Activated CD4-positive, alpha-beta memory T cell treated with anti-CD3 and anti-CD28 coated beads, Interleukin-2, amount 10 ng/mL, durations not matched to agents 7 days and 5 days (primary cell): ENCODE data around the gene SAFB. TPM values are rescaled to one million over a fixed set of nuclear protein-coding genes. Genes with fewer than 3 reads are reported as not detected.

Experiments used
- CTCF ChIA-PET: fragments of 350-600 bp; sonication (Branson Sonifier 250); formaldehyde crosslinking; loops from one replicate; lab custom pipeline; 2021; ENCODE audit warnings: antibody characterized with exemption, inconsistent platforms; lab: Charles Lee
- POLR2A ChIA-PET: fragments of 350-600 bp; sonication (Branson Sonifier 250); formaldehyde crosslinking; loops from one replicate; lab custom pipeline; 2021; ENCODE audit warnings: antibody characterized with exemption; lab: Charles Lee
- DNase-seq: peaks from one replicate; pipeline ENCODE4 v3.0.0-alpha.2; 2020
- H3K27ac Mint-ChIP-seq: one replicate; pipeline ENCODE4 v1.8.0; 2021; ENCODE audit warnings: mild to moderate bottlenecking, mixed read lengths
- H3K27me3 Mint-ChIP-seq: one replicate; pipeline ENCODE4 v1.8.0; 2021; ENCODE audit warnings: mixed read lengths
- H3K36me3 Mint-ChIP-seq: one replicate; pipeline ENCODE4 v1.8.0; 2021; ENCODE audit warnings: low read depth, mixed read lengths
- H3K4me1 Mint-ChIP-seq: one replicate; pipeline ENCODE4 v1.8.0; 2021; ENCODE audit warnings: mixed read lengths
- H3K4me3 Mint-ChIP-seq: one replicate; pipeline ENCODE4 v1.8.0; 2021; ENCODE audit warnings: mild to moderate bottlenecking, mixed read lengths
- H3K9me3 Mint-ChIP-seq: one replicate; pipeline ENCODE4 v1.8.0; 2021; ENCODE audit warnings: mixed read lengths
- total RNA-seq, 2 experiments: library from RNA; stranded (reverse); gene quantifications; one replicate each; pipeline ENCODE4 v1.2.3, GENCODE V29; 2021

SAFB gene
- total RNA-seq, 2 experiments from 2014 or later, result 124 to 126 TPM

DNA sequence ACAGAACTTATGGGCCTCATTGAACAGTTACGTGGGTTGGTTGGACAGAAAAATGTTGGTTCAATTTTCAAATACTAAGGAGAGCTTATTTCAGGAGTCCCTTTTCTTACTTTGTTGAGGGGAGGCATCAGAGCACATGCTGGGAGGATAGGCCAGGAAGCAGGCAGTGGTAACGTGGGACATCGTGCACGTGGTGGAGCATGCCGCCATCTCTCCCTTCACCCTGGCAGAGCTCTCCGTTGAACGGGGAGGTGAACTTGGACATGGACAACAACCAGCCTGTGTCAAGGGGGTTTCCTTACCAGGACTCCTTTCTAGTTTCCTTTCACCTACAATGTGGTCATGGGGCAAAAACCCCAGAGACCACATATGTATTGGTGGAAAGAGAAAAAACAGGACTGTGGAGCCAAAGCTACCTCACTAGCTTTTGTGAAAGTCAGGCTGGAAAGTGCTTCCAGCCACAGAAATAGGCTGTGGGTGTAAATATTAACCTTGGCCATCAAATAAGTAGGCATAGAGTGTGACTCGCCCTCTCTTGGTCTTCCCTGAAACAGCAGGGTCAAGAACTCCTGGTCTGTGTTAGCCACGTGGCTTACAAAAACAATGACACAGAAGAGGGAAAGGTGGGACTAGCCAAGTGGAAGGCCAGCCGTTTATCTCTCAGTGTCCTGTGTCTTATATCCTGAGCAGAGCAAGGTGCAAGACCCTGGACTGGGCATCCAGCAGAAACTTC is 43.1 kb downstream of the SAFB start:
- Mint-ChIP-seq H3K27ac (peak overlapping the region; percentile 32), H3K4me1 (peaks cover 4% of the 10 kb centered on the region), H3K27me3 (no peaks in the 10 kb centered on the region), H3K36me3 (peaks cover 63% of the 10 kb centered on the region), H3K4me3 (no peak overlapping the region), H3K9me3 (no peaks in the 10 kb centered on the region)
- CTCF ChIA-PET, result no interaction called here
- POLR2A ChIA-PET, result interaction anchor here (0.8 kb wide), 1 partner anchor 25 kb away, joined by 3 read pairs; no protein-coding TSS in a partner anchor
- DNase-seq, result no peak

DNA sequence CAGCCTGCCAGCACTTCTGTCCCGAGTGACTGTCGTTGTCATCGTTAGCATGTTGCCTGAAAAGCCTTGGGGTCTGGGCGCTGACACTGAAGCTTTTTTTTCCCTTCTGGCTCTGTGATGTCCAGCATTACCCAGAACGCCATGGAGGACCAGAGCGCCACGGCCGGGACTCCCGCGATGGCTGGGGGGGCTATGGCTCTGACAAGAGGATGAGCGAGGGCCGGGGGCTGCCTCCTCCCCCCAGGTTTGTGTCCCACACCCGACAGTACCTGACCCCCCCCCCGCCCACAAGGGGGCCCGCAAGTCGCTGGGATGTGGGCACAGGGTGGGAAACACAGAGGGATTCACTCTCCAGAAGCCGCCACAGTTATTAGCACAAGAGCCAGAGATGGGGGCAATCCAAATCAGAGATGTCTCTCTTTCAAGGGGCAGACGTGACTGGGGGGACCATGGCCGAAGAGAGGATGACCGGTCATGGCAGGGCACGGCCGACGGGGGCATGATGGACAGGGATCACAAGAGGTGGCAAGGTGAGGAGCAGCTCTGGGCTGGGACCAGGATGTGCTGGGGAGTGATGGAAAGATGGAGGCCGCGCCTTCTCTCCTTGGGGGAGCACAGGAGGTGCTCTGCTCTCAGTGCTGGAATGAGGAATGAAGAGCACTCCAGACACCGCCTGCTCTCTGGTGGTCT is 44.2 kb downstream of the SAFB start:
- Mint-ChIP-seq H3K4me1 (peaks cover 4% of the 10 kb centered on the region), H3K9me3 (no peaks in the 10 kb centered on the region), H3K27me3 (no peaks in the 10 kb centered on the region), H3K36me3 (peaks cover 56% of the 10 kb centered on the region), H3K4me3 (no peak overlapping the region), H3K27ac (no peak overlapping the region)
- CTCF ChIA-PET, result no interaction called here
- POLR2A ChIA-PET, result interaction anchor here (0.8 kb wide), 1 partner anchor 24 kb away, joined by 3 read pairs; no protein-coding TSS in a partner anchor
- no peak for DNase-seq

DNA sequence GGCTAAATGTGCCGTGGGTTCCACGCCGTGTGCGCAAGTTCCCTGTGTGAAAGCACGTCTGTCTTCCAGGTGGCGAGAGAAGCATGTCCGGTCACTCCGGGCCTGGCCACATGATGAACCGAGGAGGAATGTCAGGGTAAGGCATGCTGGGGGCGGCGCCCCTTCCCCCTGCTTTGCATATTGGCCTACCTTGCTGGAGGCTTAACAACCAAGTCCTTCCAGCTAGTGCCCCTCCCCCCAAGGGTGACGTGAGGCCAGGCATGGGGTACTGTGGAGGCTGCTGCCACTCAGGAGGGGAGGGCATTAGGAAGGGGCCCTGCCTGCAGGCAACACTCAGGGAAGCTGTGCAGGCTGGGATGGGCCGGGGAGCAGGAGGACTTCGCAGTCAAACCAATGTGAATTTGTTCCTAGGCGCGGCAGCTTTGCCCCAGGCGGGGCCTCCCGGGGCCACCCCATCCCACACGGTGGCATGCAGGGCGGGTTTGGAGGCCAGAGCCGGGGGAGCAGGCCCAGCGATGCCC is 44.9 kb downstream of the SAFB start:
- DNase-seq, result no peak
- CTCF ChIA-PET, result no interaction called here
- Mint-ChIP-seq H3K9me3 (no peaks in the 10 kb centered on the region), H3K4me3 (no peak overlapping the region), H3K36me3 (peaks cover 55% of the 10 kb centered on the region), H3K27me3 (no peaks in the 10 kb centered on the region), H3K27ac (no peak overlapping the region), H3K4me1 (peaks cover 4% of the 10 kb centered on the region)
- POLR2A ChIA-PET, result no interaction called here

DNA sequence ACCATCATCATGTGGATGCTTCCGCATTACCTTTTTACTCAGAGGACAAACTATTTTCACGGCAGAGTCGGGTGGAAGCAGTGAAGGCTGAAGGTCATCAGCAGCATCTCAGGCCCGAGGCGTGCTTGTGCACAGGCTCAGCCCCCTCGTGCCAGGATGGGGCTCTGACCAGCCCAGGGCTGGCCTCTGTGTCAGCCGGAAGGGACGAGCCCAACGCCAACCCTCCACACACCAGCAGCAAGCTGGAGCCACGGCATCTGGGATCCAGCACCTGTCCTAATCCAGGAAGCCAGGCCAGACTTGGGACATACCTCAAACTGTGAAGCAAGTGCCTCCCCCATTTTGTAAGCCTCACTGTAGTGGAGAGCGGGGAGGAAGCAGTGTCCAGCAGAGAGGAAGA is 46.3 kb downstream of the SAFB start:
- Mint-ChIP-seq H3K9me3 (no peaks in the 10 kb centered on the region), H3K4me3 (no peak overlapping the region), H3K27me3 (no peaks in the 10 kb centered on the region), H3K27ac (no peak overlapping the region), H3K4me1 (peaks cover 4% of the 10 kb centered on the region), H3K36me3 (peaks cover 51% of the 10 kb centered on the region)
- POLR2A ChIA-PET, result interaction anchor here (0.6 to 1.5 kb wide), 2 partner anchors 21 to 29 kb away, joined by 3 read pairs; no protein-coding TSS in a partner anchor
- no peak for DNase-seq
- CTCF ChIA-PET, result no interaction called here

DNA sequence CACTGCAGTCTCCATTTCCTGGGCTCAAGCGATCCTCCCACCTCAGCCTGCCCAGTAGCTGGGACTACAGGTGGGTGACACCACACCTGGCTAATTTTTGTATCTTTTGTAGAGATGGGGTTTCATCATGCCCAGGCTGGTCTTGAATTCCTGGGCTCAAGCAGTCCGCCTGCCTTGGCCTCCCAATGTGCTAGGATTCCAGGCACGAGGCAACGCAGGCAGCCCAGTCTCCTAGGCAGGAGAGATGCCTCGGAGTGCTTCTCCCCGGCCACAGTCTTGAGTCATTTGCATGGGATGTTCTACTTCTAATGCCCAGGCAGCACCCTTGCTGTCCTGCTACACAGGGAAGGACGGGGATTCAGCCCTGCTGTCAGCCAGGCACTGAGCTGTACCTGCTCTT is 48.7 kb downstream of the SAFB start:
- POLR2A ChIA-PET, result no interaction called here
- no peaks in the 10 kb centered on the region for H3K9me3 Mint-ChIP-seq
- H3K27me3 Mint-ChIP-seq, result no peaks in the 10 kb centered on the region
- H3K4me1 Mint-ChIP-seq, result no peaks in the 10 kb centered on the region
- DNase-seq, result no peak
- H3K27ac Mint-ChIP-seq, result no peak overlapping the region
- H3K36me3 Mint-ChIP-seq, result peaks cover 32% of the 10 kb centered on the region
- H3K4me3 Mint-ChIP-seq, result no peak overlapping the region
- CTCF ChIA-PET, result no interaction called here

DNA sequence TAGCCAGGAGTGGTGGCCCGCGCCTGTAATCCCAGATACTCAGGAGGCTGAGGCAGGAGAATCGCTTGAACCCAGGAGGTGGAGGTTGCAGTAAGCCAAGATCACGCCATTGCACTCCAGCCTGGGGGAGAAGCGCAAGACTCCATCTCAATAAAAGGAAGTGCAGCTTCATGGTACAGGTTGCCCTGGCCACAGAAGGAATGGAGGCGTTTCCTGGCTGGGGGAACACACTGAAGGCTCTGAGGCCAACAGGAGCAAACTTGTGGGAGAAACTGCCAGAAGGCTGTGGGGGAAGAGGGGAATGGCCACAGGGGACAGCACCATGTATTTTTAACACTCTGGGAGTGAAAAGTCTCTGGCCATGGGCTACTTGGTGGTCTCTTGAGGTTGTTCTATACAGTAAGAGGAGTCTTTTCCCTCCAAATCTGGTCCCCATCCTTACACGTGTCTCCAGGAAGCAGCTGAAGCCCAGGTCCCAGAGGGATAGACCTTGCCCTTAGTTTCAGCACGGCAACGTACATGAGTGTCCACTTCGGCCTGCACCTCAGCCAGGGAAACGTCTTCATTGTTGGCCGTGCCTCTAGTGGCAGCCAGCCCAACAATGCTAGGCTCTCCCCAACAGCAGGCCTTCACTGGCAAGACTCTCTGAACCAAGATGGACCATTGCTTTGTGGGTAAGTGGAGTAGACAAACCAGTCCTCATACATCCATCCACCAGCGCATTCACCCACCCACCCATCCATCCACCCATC is 50.0 kb downstream of the SAFB start:
- DNase-seq, result no peak
- ChIA-PET CTCF (no interaction called here), POLR2A (no interaction called here)
- no peaks in the 10 kb centered on the region for H3K27me3 Mint-ChIP-seq
- H3K27ac Mint-ChIP-seq, result no peak overlapping the region
- H3K36me3 Mint-ChIP-seq, result peaks cover 19% of the 10 kb centered on the region
- no peaks in the 10 kb centered on the region for H3K4me1 Mint-ChIP-seq
- no peaks in the 10 kb centered on the region for H3K9me3 Mint-ChIP-seq
- no peak overlapping the region for H3K4me3 Mint-ChIP-seq

DNA sequence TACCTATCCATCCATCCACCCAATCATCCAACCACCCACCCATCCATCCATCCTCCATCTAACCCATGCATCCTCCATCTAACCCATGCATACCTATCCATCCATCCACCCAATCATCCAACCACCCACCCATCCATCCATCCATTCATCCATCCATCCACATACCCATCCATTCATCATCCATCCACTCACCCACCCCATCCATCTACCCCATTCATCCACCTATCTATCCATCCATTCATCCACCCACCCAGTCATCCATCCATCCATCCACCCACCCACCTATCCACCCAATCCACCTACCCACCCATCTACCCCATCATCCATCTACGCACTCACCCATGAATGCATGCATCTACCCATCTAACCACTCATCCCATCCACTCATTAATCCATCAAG is 50.9 kb downstream of the SAFB start:
- Mint-ChIP-seq H3K9me3 (no peaks in the 10 kb centered on the region), H3K27ac (no peak overlapping the region), H3K4me1 (no peaks in the 10 kb centered on the region), H3K4me3 (no peak overlapping the region), H3K36me3 (peaks cover 17% of the 10 kb centered on the region), H3K27me3 (no peaks in the 10 kb centered on the region)
- CTCF ChIA-PET, result interaction anchor here (0.7 kb wide), 1 partner anchor 52 kb away, joined by 4 read pairs; no protein-coding TSS in a partner anchor
- POLR2A ChIA-PET, result no interaction called here
- DNase-seq, result no peak

DNA sequence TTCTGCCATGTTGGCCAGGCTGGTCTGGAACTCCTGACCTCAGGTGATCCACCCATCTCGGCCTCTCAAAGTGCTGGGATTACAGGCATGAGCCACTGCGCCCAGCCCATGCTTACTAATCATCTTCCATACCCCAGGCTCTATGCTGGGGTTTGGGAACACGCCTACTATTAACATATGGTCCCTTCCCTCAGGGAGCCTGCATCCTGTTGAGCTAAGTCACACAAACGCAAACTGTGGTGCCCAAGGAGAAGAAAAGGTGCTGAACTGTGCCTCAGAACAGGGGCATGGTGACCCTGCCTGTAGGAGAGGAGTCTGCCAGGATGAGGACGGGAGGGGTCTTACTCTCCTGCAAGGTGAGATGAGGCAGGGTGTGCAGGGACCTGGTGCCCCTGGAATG is 51.8 kb downstream of the SAFB start:
- no peak overlapping the region for H3K4me3 Mint-ChIP-seq
- ChIA-PET CTCF (interaction anchor here (0.7 kb wide), 1 partner anchor 53 kb away, joined by 4 read pairs; no protein-coding TSS in a partner anchor), POLR2A (no interaction called here)
- no peak for DNase-seq
- no peaks in the 10 kb centered on the region for H3K9me3 Mint-ChIP-seq
- no peak overlapping the region for H3K27ac Mint-ChIP-seq
- no peaks in the 10 kb centered on the region for H3K27me3 Mint-ChIP-seq
- peaks cover 13% of the 10 kb centered on the region for H3K36me3 Mint-ChIP-seq
- peaks cover 8% of the 10 kb centered on the region for H3K4me1 Mint-ChIP-seq

DNA sequence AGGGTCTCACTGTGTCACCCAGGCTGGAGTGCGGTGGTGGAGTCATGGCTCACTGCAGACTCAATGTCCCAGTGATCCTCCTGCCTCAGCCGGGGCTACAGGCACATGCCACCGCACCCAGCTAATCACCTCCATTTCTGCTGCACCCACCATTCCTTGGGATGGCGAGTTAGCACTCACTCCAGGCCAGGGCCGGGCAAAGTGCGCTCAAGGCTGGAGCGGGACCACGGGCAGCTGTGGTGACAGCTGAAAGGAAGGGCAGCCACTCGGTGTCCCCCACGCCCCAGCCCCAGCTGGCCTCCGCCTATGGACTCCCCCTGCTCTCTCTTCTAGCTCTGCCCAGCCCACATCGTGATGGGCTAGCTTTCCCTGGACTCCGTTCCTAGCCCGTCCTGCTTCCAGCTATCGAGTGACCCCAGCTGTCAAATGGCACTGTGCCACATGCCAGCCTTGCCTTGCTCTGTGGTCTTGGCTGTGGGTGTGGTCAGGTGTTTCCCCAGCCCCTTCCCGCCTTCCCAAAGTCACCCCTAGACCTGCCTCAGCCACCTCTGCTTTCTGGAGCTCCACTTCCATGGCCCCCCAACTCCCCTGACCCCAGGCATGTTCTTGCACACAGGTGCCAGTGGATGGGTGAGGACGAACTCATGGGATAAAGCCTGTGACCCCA is 53.4 kb downstream of the SAFB start:
- ChIA-PET POLR2A (interaction anchor here (1.0 to 1.1 kb wide), 2 partner anchors 11 to 54 kb away, joined by 3 to 4 read pairs; no protein-coding TSS in a partner anchor), CTCF (no interaction called here)

DNA sequence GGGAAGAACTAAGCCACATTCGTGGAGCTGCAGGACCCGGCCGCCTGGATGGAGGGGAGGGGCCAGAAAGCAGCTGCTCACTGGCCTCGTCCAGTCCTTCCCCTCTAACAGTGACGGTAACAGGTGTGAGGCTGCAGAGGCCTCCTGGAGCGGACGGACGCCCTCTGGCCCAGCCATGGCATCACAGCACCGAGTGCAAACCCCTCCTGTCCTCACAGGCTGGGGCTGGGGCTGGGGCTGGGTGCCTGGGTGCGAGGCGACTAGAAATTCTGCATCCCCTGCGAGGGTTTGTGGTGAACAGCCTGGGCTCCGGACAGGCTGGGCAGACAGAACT is 53.9 kb downstream of the SAFB start:
- Mint-ChIP-seq H3K9me3 (no peaks in the 10 kb centered on the region), H3K27ac (no peak overlapping the region), H3K4me1 (peaks cover 18% of the 10 kb centered on the region), H3K27me3 (peaks cover 3% of the 10 kb centered on the region), H3K36me3 (peaks cover 17% of the 10 kb centered on the region), H3K4me3 (no peak overlapping the region)
- no peak for DNase-seq
- CTCF ChIA-PET, result no interaction called here
- POLR2A ChIA-PET, result interaction anchor here (1.1 kb wide), 1 partner anchor 12 kb away, joined by 4 read pairs; no protein-coding TSS in a partner anchor

More for the DNA sequence above, 53.4 kb downstream of the SAFB start:
- Mint-ChIP-seq H3K27ac (no peak overlapping the region), H3K4me3 (no peak overlapping the region), H3K9me3 (no peaks in the 10 kb centered on the region), H3K4me1 (peaks cover 13% of the 10 kb centered on the region), H3K36me3 (peaks cover 17% of the 10 kb centered on the region), H3K27me3 (no peaks in the 10 kb centered on the region)
- DNase-seq, result no peak

DNA sequence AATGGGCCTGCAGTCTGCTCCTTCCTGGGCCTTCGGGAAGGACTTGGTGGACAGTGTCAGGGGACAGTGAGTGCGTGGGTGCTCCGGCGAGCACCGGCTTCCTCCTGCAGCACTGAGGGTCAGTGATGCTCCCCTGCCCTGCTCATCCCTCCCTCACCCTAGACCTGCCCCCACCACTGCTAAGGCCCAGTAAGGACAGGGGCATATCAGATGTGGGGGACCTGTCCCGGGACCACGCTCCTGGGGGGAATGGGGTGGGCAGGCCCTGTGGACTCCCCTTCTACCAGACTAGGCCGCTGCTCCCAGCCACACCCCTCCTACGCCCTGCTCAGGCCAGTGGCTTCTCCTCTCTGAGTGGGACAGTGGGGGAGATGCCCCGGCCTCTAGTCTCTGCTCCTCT is 54.3 kb downstream of the SAFB start:
- Mint-ChIP-seq H3K4me1 (peaks cover 22% of the 10 kb centered on the region), H3K4me3 (no peak overlapping the region), H3K36me3 (peaks cover 17% of the 10 kb centered on the region), H3K27me3 (peaks cover 6% of the 10 kb centered on the region), H3K27ac (no peak overlapping the region), H3K9me3 (no peaks in the 10 kb centered on the region)
- ChIA-PET POLR2A (no interaction called here), CTCF (no interaction called here)
- DNase-seq, result no peak

DNA sequence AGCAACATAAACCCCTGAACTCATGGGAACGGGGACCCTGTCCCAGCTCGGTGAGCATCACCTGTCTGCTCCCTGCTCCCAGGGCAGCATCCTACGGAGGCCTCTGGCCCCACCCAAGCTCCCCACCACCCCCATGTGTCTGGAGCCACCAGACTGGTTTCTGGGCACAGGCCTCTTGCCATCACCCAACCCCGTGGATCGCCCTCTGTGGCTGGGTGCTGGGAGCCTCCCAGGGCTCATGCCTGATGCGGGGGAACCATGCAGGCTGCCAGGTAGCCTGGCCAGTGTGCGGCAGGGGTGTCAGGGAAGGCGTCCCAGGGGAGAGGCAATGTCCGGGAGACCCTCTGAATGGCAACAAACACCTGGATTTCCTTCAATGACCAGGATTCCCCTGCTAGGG is 54.7 kb downstream of the SAFB start:
- H3K4me3 Mint-ChIP-seq, result no peak overlapping the region
- ChIA-PET CTCF (no interaction called here), POLR2A (interaction anchor here (1.2 kb wide), 1 partner anchor 9 kb away, joined by 3 read pairs; no protein-coding TSS in a partner anchor)
- no peak for DNase-seq
- H3K9me3 Mint-ChIP-seq, result no peaks in the 10 kb centered on the region
- H3K27me3 Mint-ChIP-seq, result peaks cover 8% of the 10 kb centered on the region
- peaks cover 24% of the 10 kb centered on the region for H3K4me1 Mint-ChIP-seq
- peaks cover 17% of the 10 kb centered on the region for H3K36me3 Mint-ChIP-seq
- no peak overlapping the region for H3K27ac Mint-ChIP-seq
